SK-N-SH treated with all-trans-retinoic acid at 6 μM for 48 hours (cell line): ENCODE data around the gene SLC35F3.

Experiments
- ATAC-seq: fragments of 200-7000 bp; cut with Tn5 transposase; 3 replicates; pipeline ENCODE4 v1.9.1; 2020; ENCODE audit warnings: mild to moderate bottlenecking, moderate library complexity
- ARNTL ChIP-seq: fragments of 450-650 bp; formaldehyde crosslinking; IDR thresholded peaks from 2 replicates; pipeline ENCODE4 v1.5.0; 2020; ENCODE audit warnings: low read depth, mild to moderate bottlenecking, moderate library complexity, borderline replicate concordance
- BACH2 ChIP-seq: fragments of 250-450 bp; sonication (Bioruptor Pico); IDR thresholded peaks from 2 replicates; pipeline ENCODE4 v1.9.0; 2021; ENCODE audit warnings: mild to moderate bottlenecking, borderline replicate concordance
- CREB5 ChIP-seq: fragments of 250-450 bp; sonication (Bioruptor Pico); IDR thresholded peaks from 2 replicates; pipeline ENCODE4 v1.5.1; 2020; ENCODE audit warnings: low read depth, mild to moderate bottlenecking, moderate library complexity
- CSDC2 ChIP-seq: fragments of 250-450 bp; sonication (Bioruptor Pico); IDR thresholded peaks from 2 replicates; pipeline ENCODE4 v1.5.0; 2020; ENCODE audit warnings: mild to moderate bottlenecking, moderate library complexity
- ESRRG ChIP-seq: fragments of 250-450 bp; sonication (Bioruptor Pico); IDR thresholded peaks from 2 replicates; pipeline ENCODE4 v1.6.1; 2021; ENCODE audit warnings: mild to moderate bottlenecking
- GLIS3 ChIP-seq: fragments of 250-450 bp; sonication (Bioruptor Pico); IDR thresholded peaks from 2 replicates; pipeline ENCODE4 v1.5.0; 2020; ENCODE audit warnings: mild to moderate bottlenecking, moderate library complexity
- ISL1 ChIP-seq: fragments of 250-450 bp; sonication (Bioruptor Pico); IDR thresholded peaks from 2 replicates; pipeline ENCODE4 v2.1.2; 2022; ENCODE audit warnings: mild to moderate bottlenecking, moderate library complexity
- OSR1 ChIP-seq: fragments of 250-450 bp; sonication (Bioruptor Pico); IDR thresholded peaks from 2 replicates; pipeline ENCODE4 v1.8.0; 2022; ENCODE audit warnings: moderate library complexity, mild to moderate bottlenecking, inconsistent platforms
- PATZ1 ChIP-seq: fragments of 250-450 bp; sonication (Bioruptor Pico); IDR thresholded peaks from 2 replicates; pipeline ENCODE4 v1.8.0; 2020; ENCODE audit warnings: mild to moderate bottlenecking, moderate library complexity, borderline replicate concordance
- PPARA ChIP-seq: fragments of 250-450 bp; sonication (Bioruptor Pico); IDR thresholded peaks from 2 replicates; pipeline ENCODE4 v1.5.0; 2020; ENCODE audit warnings: mild to moderate bottlenecking, borderline replicate concordance
- RARB ChIP-seq: fragments of 250-450 bp; sonication (Bioruptor Pico); IDR thresholded peaks from 2 replicates; pipeline ENCODE4 v1.8.0; 2021; ENCODE audit warnings: mild to moderate bottlenecking, moderate library complexity
- SNAI2 ChIP-seq: fragments of 250-450 bp; sonication (Bioruptor Pico); IDR thresholded peaks from 2 replicates; pipeline ENCODE4 v1.5.0; 2020; ENCODE audit warnings: mild to moderate bottlenecking, moderate library complexity
- TCF4 ChIP-seq: fragments of 250-450 bp; sonication (Bioruptor Pico); IDR thresholded peaks from 2 replicates; pipeline ENCODE4 v1.8.0; 2021; ENCODE audit warnings: mild to moderate bottlenecking, moderate library complexity, borderline replicate concordance
- TOX ChIP-seq: fragments of 250-450 bp; sonication (Bioruptor Pico); IDR thresholded peaks from 2 replicates; pipeline ENCODE4 v1.8.0; 2021; ENCODE audit warnings: mild to moderate bottlenecking, moderate library complexity, borderline replicate concordance
- TSHZ2 ChIP-seq: fragments of 250-450 bp; sonication (Bioruptor Pico); IDR thresholded peaks from 2 replicates; pipeline ENCODE4 v1.5.0; 2020; ENCODE audit warnings: mild to moderate bottlenecking, moderate library complexity
- ZC3H10 ChIP-seq: fragments of 250-450 bp; sonication (Bioruptor Pico); IDR thresholded peaks from 2 replicates; pipeline ENCODE4 v1.5.1; 2021; ENCODE audit warnings: mild to moderate bottlenecking, moderate library complexity
- ZFP3 ChIP-seq: fragments of 250-450 bp; sonication (Bioruptor Pico); IDR thresholded peaks from 2 replicates; pipeline ENCODE4 v1.5.0; 2020; ENCODE audit warnings: mild to moderate bottlenecking, moderate library complexity
- ZFP30 ChIP-seq: fragments of 450-650 bp; formaldehyde crosslinking; IDR thresholded peaks from 2 replicates; pipeline ENCODE4 v1.5.0; 2022; ENCODE audit warnings: mild to moderate bottlenecking, moderate library complexity
- ZNF565 ChIP-seq: fragments of 450-650 bp; formaldehyde crosslinking; conservative IDR thresholded peaks from 2 replicates; pipeline ENCODE4 v1.5.0; 2020; ENCODE audit warnings: low read depth, mild to moderate bottlenecking, moderate library complexity
- ZNF70 ChIP-seq: fragments of 450-650 bp; formaldehyde crosslinking; IDR thresholded peaks from 2 replicates; pipeline ENCODE4 v1.5.0; 2020; ENCODE audit warnings: mild to moderate bottlenecking, moderate library complexity
- ZNF8 ChIP-seq: fragments of 450-650 bp; formaldehyde crosslinking; IDR thresholded peaks from 2 replicates; pipeline ENCODE4 v1.5.0; 2020; ENCODE audit warnings: mild to moderate bottlenecking, moderate library complexity

The SLC35F3 gene

GRCh38 chr1:234239515-234239914, 335.0 kb downstream of the SLC35F3 start:
- no peak for ATAC-seq
- TF ChIP-seq PATZ1 (CRISPR knock-in tag) = no peak
- no peak for TF ChIP-seq ZNF70 (CRISPR knock-in tag)
- no peak for TF ChIP-seq CREB5 (CRISPR knock-in tag)
- TF ChIP-seq SNAI2 (CRISPR knock-in tag) = no peak
- no peak for TF ChIP-seq TSHZ2
- no peak for TF ChIP-seq ZFP30 (CRISPR knock-in tag)
- no peak for TF ChIP-seq PPARA (CRISPR knock-in tag)
- no peak for TF ChIP-seq OSR1 (CRISPR knock-in tag)
- TF ChIP-seq BACH2 (CRISPR knock-in tag) = no peak

- ATAC-seq = no peak
- TF ChIP-seq TOX (CRISPR knock-in tag) (no peak), RARB (no peak), ZFP3 (no peak), PATZ1 (CRISPR knock-in tag) (no peak), ZFP30 (CRISPR knock-in tag) (no peak), TCF4 (CRISPR knock-in tag) (no peak), ESRRG (CRISPR knock-in tag) (no peak), ZNF565 (no peak), ZNF8 (CRISPR knock-in tag) (no peak), ISL1 (CRISPR knock-in tag) (no peak), PPARA (CRISPR knock-in tag) (no peak), SNAI2 (CRISPR knock-in tag) (no peak), CSDC2 (CRISPR knock-in tag) (no peak)
- TF ChIP-seq, all 23 proteins: peak for 0
Measured at GRCh38 chr1:234239936-234240335, 335.5 kb downstream of the SLC35F3 start.

- ATAC-seq = no peak
- TF ChIP-seq ZNF8 (CRISPR knock-in tag) = no peak
- TF ChIP-seq ZFP30 (CRISPR knock-in tag) = no peak
- TF ChIP-seq ARNTL = no peak
Measured at GRCh38 chr1:234240680-234241079, 336.2 kb downstream of the SLC35F3 start.

- ATAC-seq = no peak
- no peak for TF ChIP-seq ZFP30 (CRISPR knock-in tag)
- TF ChIP-seq TSHZ2 = no peak
- no peak for TF ChIP-seq ZNF8 (CRISPR knock-in tag)
- TF ChIP-seq ESRRG (CRISPR knock-in tag) = no peak
- no peak for TF ChIP-seq ISL1 (CRISPR knock-in tag)
- TF ChIP-seq ZNF70 (CRISPR knock-in tag) = no peak
- TF ChIP-seq TCF4 (CRISPR knock-in tag) = no peak
- no peak for TF ChIP-seq ZC3H10
- no peak for TF ChIP-seq PATZ1 (CRISPR knock-in tag)
- no peak for TF ChIP-seq SNAI2 (CRISPR knock-in tag)
- no peak for TF ChIP-seq GLIS3 (CRISPR knock-in tag)
- no peak for TF ChIP-seq CSDC2 (CRISPR knock-in tag)
- TF ChIP-seq ZFP3 = no peak
- TF ChIP-seq OSR1 (CRISPR knock-in tag) = no peak
Measured at GRCh38 chr1:234241941-234242490, 337.5 kb downstream of the SLC35F3 start.
